Measurements from ENCODE around the gene ONECUT3. TPM values are rescaled to one million over a fixed set of nuclear protein-coding genes. Genes with fewer than 3 reads are reported as not detected.

Gene ONECUT3
- total RNA-seq, 1 donor, result not detected

GRCh38 chr19:1779574-1779973, 26.3 kb downstream of the ONECUT3 start:
- no peak overlapping the region for H3K4me3 ChIP-seq (ENCODE audit: low read depth, low read length)
- DNase-seq (ENCODE audit: low read depth), result no peak
- TF ChIP-seq, protein P1, sequence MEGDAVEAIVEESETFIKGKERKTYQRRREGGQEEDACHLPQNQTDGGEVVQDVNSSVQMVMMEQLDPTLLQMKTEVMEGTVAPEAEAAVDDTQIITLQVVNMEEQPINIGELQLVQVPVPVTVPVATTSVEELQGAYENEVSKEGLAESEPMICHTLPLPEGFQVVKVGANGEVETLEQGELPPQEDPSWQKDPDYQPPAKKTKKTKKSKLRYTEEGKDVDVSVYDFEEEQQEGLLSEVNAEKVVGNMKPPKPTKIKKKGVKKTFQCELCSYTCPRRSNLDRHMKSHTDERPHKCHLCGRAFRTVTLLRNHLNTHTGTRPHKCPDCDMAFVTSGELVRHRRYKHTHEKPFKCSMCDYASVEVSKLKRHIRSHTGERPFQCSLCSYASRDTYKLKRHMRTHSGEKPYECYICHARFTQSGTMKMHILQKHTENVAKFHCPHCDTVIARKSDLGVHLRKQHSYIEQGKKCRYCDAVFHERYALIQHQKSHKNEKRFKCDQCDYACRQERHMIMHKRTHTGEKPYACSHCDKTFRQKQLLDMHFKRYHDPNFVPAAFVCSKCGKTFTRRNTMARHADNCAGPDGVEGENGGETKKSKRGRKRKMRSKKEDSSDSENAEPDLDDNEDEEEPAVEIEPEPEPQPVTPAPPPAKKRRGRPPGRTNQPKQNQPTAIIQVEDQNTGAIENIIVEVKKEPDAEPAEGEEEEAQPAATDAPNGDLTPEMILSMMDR (IDR thresholded peaks at IDR 0.05; ENCODE audit: insufficient read depth, low read length), result no peak

GRCh38 chr19:1780272-1780958, 27.1 kb downstream of the ONECUT3 start:
- H3K4me3 ChIP-seq (ENCODE audit: low read depth, low read length), result no peak overlapping the region
- TF ChIP-seq, protein P1 (IDR thresholded peaks at IDR 0.05; ENCODE audit: insufficient read depth, low read length), result peak; percentile 29
- DNase-seq (ENCODE audit: low read depth), result no peak

GRCh38 chr19:1782521-1782920, 29.2 kb downstream of the ONECUT3 start:
- TF ChIP-seq, protein P1 (IDR thresholded peaks at IDR 0.05; ENCODE audit: insufficient read depth, low read length), result no peak
- no peak overlapping the region for H3K4me3 ChIP-seq (ENCODE audit: low read depth, low read length)
- no peak for DNase-seq (ENCODE audit: low read depth)

DNA sequence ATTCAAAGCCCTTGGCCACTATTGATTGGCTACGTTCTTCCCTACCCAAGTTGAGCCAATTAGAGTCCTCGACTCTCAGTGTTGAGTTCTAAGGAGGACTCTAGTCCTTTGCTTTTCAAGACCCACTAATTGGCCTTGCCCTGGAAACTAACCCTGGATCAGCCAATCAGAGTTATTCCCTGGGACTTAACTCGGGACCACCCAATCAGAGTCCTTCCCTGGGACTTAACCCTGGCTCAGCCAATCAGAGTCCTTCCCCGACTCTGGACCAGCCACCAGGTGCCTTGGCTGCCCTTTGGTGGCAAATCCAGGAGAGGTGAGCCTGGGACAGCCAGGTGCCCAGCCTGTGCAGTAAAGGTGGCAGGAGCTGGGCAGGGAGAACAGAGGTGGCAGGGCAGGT, 30.0 kb downstream of the ONECUT3 start:
- TF ChIP-seq, protein P1 (IDR thresholded peaks at IDR 0.05; ENCODE audit: insufficient read depth, low read length), result no peak
- no peak for DNase-seq (ENCODE audit: low read depth)
- no peak overlapping the region for H3K4me3 ChIP-seq (ENCODE audit: low read depth, low read length)

DNA sequence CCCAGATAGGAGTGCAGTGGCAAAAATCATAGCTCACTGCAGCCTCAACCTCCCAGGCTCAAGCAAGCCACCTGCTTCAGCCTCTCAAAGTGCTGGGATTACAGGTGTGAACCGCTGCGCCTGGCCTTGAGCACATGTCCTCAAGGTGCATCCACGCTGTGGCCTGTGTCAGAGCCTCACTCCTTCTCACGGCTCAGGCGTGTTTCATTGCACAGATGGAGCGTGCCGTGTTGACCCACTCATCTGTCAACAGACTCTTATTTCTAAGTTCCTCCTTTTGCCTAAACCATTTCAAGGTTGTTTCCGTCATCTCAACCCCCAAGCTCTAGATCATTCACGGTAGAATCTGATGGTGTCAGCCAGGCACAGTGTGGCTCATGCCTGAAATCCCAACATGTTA, 30.6 kb downstream of the ONECUT3 start:
- H3K4me3 ChIP-seq (ENCODE audit: low read depth, low read length), result no peak overlapping the region
- no peak for DNase-seq (ENCODE audit: low read depth)
- TF ChIP-seq, protein P1 (IDR thresholded peaks at IDR 0.05; ENCODE audit: insufficient read depth, low read length), result no peak

DNA sequence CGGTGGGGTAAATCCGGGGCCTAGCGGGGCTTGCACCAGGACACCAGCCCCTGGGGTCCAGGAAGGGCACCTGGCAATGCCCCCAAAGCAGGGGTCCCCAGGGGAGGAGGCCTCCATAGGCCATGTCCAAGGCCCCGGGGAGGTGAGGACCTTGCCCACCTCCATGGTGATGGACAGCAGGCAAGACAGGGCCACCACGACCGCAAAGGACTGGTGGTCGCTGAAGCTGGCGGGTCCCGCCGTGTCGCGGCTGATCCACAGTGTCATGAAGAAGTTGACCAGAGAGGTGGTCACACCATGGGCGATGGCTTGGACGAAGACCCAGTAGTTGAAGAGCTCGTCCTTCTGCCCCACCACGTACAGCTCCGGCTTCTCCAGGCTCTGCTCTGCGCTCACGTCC, 32.0 kb downstream of the ONECUT3 start:
- no peak overlapping the region for H3K4me3 ChIP-seq (ENCODE audit: low read depth, low read length)
- TF ChIP-seq, protein P1 (IDR thresholded peaks at IDR 0.05; ENCODE audit: insufficient read depth, low read length), result no peak
- no peak for DNase-seq (ENCODE audit: low read depth)

GRCh38 chr19:1786668-1787067, 33.4 kb downstream of the ONECUT3 start:
- no peak for DNase-seq (ENCODE audit: low read depth)
- TF ChIP-seq, protein P1 (IDR thresholded peaks at IDR 0.05; ENCODE audit: insufficient read depth, low read length), result no peak
- no peak overlapping the region for H3K4me3 ChIP-seq (ENCODE audit: low read depth, low read length)
